H1 (cell line): ENCODE measurements around the gene OGFOD2. TPM values are rescaled to one million over a fixed set of nuclear protein-coding genes. Genes with fewer than 3 reads are reported as not detected.

Experiments
- CTCF ChIA-PET: fragments of 300-600 bp; sonication (Branson Sonifier 250); formaldehyde crosslinking; loops from one replicate; lab custom pipeline; 2021; ENCODE audit not compliant: partially characterized antibody; lab: Charles Lee
- POLR2A ChIA-PET: fragments of 300-600 bp; sonication (Branson Sonifier 250); formaldehyde crosslinking; loops from one replicate; lab custom pipeline; 2021; ENCODE audit warnings: inconsistent platforms; ENCODE audit not compliant: partially characterized antibody; lab: Charles Lee
- DNase-seq, 2 experiments: peaks; one replicate each; pipeline versions ENCODE4 v3.0.0 to v3.0.0-alpha.2; 2010 to 2022; ENCODE audit warnings: low spot score in 2 of 2, low read depth in 1 of 2, mixed read lengths in 1 of 2
- FAIRE-seq: peaks from 2 replicates; lab custom pipeline; 2011; peaks lifted over from hg19 to GRCh38; lab: Jason Lieb, UNC
- H2AFZ ChIP-seq: 2 replicates; pipeline ENCODE4 v1.8.1; 2012; ENCODE audit warnings: low read length, inconsistent platforms
- H2AK5ac ChIP-seq: 2 replicates; pipeline ENCODE4 v1.6.1; 2013; ENCODE audit warnings: low read depth, low read length
- H2BK120ac ChIP-seq: replicated peaks from 2 replicates; pipeline ENCODE3; 2013; ENCODE audit warnings: low read depth, low read length, inconsistent platforms
- H2BK12ac ChIP-seq: 2 replicates; pipeline ENCODE4 v1.6.1; 2013; ENCODE audit warnings: low read depth, low read length
- H2BK15ac ChIP-seq: 2 replicates; pipeline ENCODE4 v1.6.1; 2013; ENCODE audit warnings: low read length
- H2BK20ac ChIP-seq: 2 replicates; pipeline ENCODE4 v1.6.1; 2013; ENCODE audit warnings: low read length
- H2BK5ac ChIP-seq: 2 replicates; pipeline ENCODE4 v1.6.1; 2013; ENCODE audit warnings: low read depth, low read length
- H3K14ac ChIP-seq: 2 replicates; pipeline ENCODE4 v1.6.1; 2013; ENCODE audit warnings: inconsistent platforms; ENCODE audit not compliant: insufficient read length
- H3K18ac ChIP-seq: 2 replicates; pipeline ENCODE4 v1.6.1; 2013; ENCODE audit warnings: low read length; ENCODE audit errors: extremely low read depth
- H3K23ac ChIP-seq: 2 replicates; pipeline ENCODE4 v1.6.1; 2013; ENCODE audit warnings: inconsistent platforms; ENCODE audit not compliant: insufficient read length
- H3K23me2 ChIP-seq: 2 replicates; pipeline ENCODE4 v1.6.1; 2013; ENCODE audit warnings: low read depth, low read length
- H3K27ac ChIP-seq: 2 replicates; pipeline ENCODE4 v1.6.1; 2011; ENCODE audit warnings: low read depth, low read length, inconsistent platforms
- H3K27me3 ChIP-seq, 4 experiments: replicated peaks in 1 of 4; 1 replicate in 1 of 4; 2 replicates in 3 of 4; pipeline versions ENCODE4 v1.6.1 to v1.8.1; 2011 to 2013; ENCODE audit warnings: low read length in 3 of 4, mild to moderate bottlenecking in 3 of 4, inconsistent platforms in 2 of 4, mixed read lengths in 2 of 4, moderate library complexity in 1 of 4; ENCODE audit not compliant: control insufficient read depth in 3 of 4, insufficient read depth in 3 of 4; ENCODE audit errors: extremely low read depth in 1 of 4
- H3K36me3 ChIP-seq, 4 experiments: 2 replicates each; pipeline versions ENCODE4 v1.6.1 to v1.8.1; 2011 to 2013; ENCODE audit warnings: mild to moderate bottlenecking in 4 of 4, low read length in 3 of 4, moderate library complexity in 2 of 4, control low read depth in 1 of 4, inconsistent platforms in 1 of 4; ENCODE audit not compliant: insufficient read depth in 4 of 4, control insufficient read depth in 2 of 4
- H3K4ac ChIP-seq: replicated peaks from 2 replicates; pipeline ENCODE3; 2013; ENCODE audit warnings: low read length, low read depth, mixed read lengths, inconsistent platforms; ENCODE audit not compliant: insufficient read length
- H3K4me1 ChIP-seq, 4 experiments: replicated peaks in 1 of 4; 1 replicate in 1 of 4; 2 replicates in 3 of 4; pipeline versions ENCODE4 v1.6.1 to v1.8.1; 2011 to 2013; ENCODE audit warnings: low read length in 3 of 4, inconsistent platforms in 2 of 4, mixed read lengths in 1 of 4; ENCODE audit not compliant: insufficient read depth in 4 of 4, control insufficient read depth in 3 of 4
- H3K4me2 ChIP-seq, 2 experiments: 2 replicates each; pipeline versions ENCODE4 v1.6.1 to v1.8.1; 2011 to 2013; ENCODE audit warnings: low read depth in 2 of 2, low read length in 2 of 2, control low read depth in 1 of 2, inconsistent platforms in 1 of 2, mild to moderate bottlenecking in 1 of 2; ENCODE audit not compliant: insufficient read depth in 1 of 2
- H3K4me3 ChIP-seq, 4 experiments: fragments of 200-600, 300-600 bp in 1 of 4; sonication (generic), shearing (Covaris generic), sonication (Bioruptor Twin) in 1 of 4; 2 replicates each; pipeline versions ENCODE4 v1.5.1 to v1.8.1; 2011 to 2016; ENCODE audit warnings: low read length in 4 of 4, low read depth in 3 of 4, control low read depth in 2 of 4, inconsistent platforms in 2 of 4, mild to moderate bottlenecking in 2 of 4, mixed read lengths in 1 of 4, moderate library complexity in 1 of 4; ENCODE audit not compliant: insufficient read depth in 2 of 4; ENCODE audit errors: extremely low read depth in 1 of 4
- H3K56ac ChIP-seq: replicated peaks from 2 replicates; pipeline ENCODE3; 2013; ENCODE audit warnings: low read depth, mild to moderate bottlenecking, mixed read lengths, low read length, inconsistent platforms; ENCODE audit not compliant: insufficient read length
- H3K79me1 ChIP-seq: 2 replicates; pipeline ENCODE4 v1.6.1; 2013; ENCODE audit warnings: low read depth, low read length, control low read depth
- H3K79me2 ChIP-seq, 2 experiments: 2 replicates each; pipeline versions ENCODE4 v1.6.1 to v1.8.1; 2012 to 2013; ENCODE audit warnings: low read length in 2 of 2, mild to moderate bottlenecking in 2 of 2, inconsistent platforms in 1 of 2; ENCODE audit not compliant: insufficient read depth in 2 of 2, control insufficient read depth in 1 of 2
- H3K9ac ChIP-seq, 4 experiments: replicated peaks in 1 of 4; 1 replicate in 1 of 4; 2 replicates in 3 of 4; pipeline versions ENCODE4 v1.6.1 to v1.8.1; 2011 to 2013; ENCODE audit warnings: low read depth in 3 of 4, low read length in 3 of 4, control low read depth in 2 of 4, mild to moderate bottlenecking in 2 of 4, moderate library complexity in 2 of 4, inconsistent platforms in 1 of 4; ENCODE audit errors: extremely low read depth in 1 of 4
- H3K9me3 ChIP-seq, 2 experiments: 2 replicates each; pipeline versions ENCODE4 v1.6.1 to v1.8.1; 2012 to 2013; ENCODE audit warnings: mild to moderate bottlenecking in 2 of 2, moderate library complexity in 2 of 2, control low read depth in 1 of 2, inconsistent platforms in 1 of 2, low read depth in 1 of 2, low read length in 1 of 2, mixed read lengths in 1 of 2; ENCODE audit not compliant: insufficient read depth in 2 of 2
- H4K20me1 ChIP-seq, 2 experiments: replicated peaks in 1 of 2; 2 replicates each; pipeline versions ENCODE3 to v1.8.1; 2011 to 2013; ENCODE audit warnings: inconsistent platforms in 2 of 2, low read length in 2 of 2, mild to moderate bottlenecking in 1 of 2; ENCODE audit not compliant: insufficient read depth in 2 of 2, control insufficient read depth in 1 of 2
- H4K5ac ChIP-seq: 2 replicates; pipeline ENCODE4 v1.6.1; 2013; ENCODE audit warnings: low read length, low read depth, mixed read lengths, inconsistent platforms; ENCODE audit not compliant: insufficient read length
- H4K8ac ChIP-seq: 2 replicates; pipeline ENCODE4 v1.8.0; 2013; ENCODE audit warnings: mild to moderate bottlenecking, moderate library complexity, low read length, inconsistent platforms; ENCODE audit not compliant: insufficient read depth; ENCODE audit errors: extremely low read depth
- H4K91ac ChIP-seq: replicated peaks from 2 replicates; pipeline ENCODE3; 2013; ENCODE audit warnings: low read length, mixed read lengths, inconsistent platforms; ENCODE audit not compliant: insufficient read length
- BCL11A ChIP-seq, 2 experiments: IDR thresholded peaks; one replicate each; pipeline ENCODE4 v1.6.1; 2011; ENCODE audit warnings: low read depth in 2 of 2, low read length in 2 of 2, mild to moderate bottlenecking in 2 of 2
- CHD2 ChIP-seq: IDR thresholded peaks from 2 replicates; pipeline ENCODE4 v1.6.1; 2012; ENCODE audit warnings: low read length, improper control_type of control experiment
- CTCF ChIP-seq, 3 experiments: IDR thresholded peaks; 1 replicate in 2 of 3; 2 replicates in 1 of 3; pipeline versions ENCODE4 v1.5.1 to v1.6.1; 2011; ENCODE audit warnings: low read length in 3 of 3, mild to moderate bottlenecking in 3 of 3, inconsistent platforms in 2 of 3, low read depth in 1 of 3, moderate library complexity in 1 of 3; ENCODE audit not compliant: insufficient read depth in 1 of 3; ENCODE audit errors: control extremely low read depth in 1 of 3
- E2F6 ChIP-seq: IDR thresholded peaks from 2 replicates; pipeline ENCODE4 v1.6.1; 2012; ENCODE audit warnings: inconsistent platforms
- EP300 ChIP-seq, 2 experiments: IDR thresholded peaks; 1 replicate in 1 of 2; 2 replicates in 1 of 2; pipeline ENCODE4 v1.6.1; 2011 to 2012; ENCODE audit warnings: low read depth in 2 of 2, low read length in 2 of 2, mild to moderate bottlenecking in 2 of 2, borderline replicate concordance in 1 of 2, inconsistent platforms in 1 of 2, moderate library complexity in 1 of 2
- NANOG ChIP-seq: IDR thresholded peaks from 2 replicates; pipeline ENCODE4 v1.6.1; 2011; ENCODE audit warnings: low read length, low read depth, mild to moderate bottlenecking, inconsistent platforms; ENCODE audit not compliant: insufficient read depth, poor library complexity, severe bottlenecking
- NRF1 ChIP-seq: IDR thresholded peaks from 2 replicates; pipeline ENCODE4 v1.6.1; 2011; ENCODE audit warnings: mild to moderate bottlenecking, low read depth, low read length, improper control_type of control experiment
- PHF8 ChIP-seq: fragments of 200-600 bp; sonication (generic); conservative IDR thresholded peaks from 2 replicates; pipeline ENCODE4 v1.7.1; 2012; ENCODE audit warnings: low read depth, mild to moderate bottlenecking, inconsistent platforms, low read length, moderate library complexity
- RAD21 ChIP-seq, 2 experiments: IDR thresholded peaks in 1 of 2; conservative IDR thresholded peaks in 1 of 2; 2 replicates each; pipeline ENCODE4 v1.6.1; 2011; ENCODE audit warnings: low read depth in 2 of 2, low read length in 2 of 2, improper control_type of control experiment in 1 of 2, inconsistent platforms in 1 of 2, mild to moderate bottlenecking in 1 of 2, moderate library complexity in 1 of 2
- SAP30 ChIP-seq: fragments of 300-600 bp; sonication (generic); IDR thresholded peaks from 2 replicates; pipeline ENCODE4 v1.7.1; 2012; ENCODE audit warnings: low read length, moderate library complexity, mild to moderate bottlenecking, inconsistent platforms; ENCODE audit not compliant: insufficient read depth, insufficient replicate concordance
- WGBS, 2 experiments: shearing (Covaris generic) in 1 of 2; methylation state at CpG; one replicate each; pipeline versions ENCODE4 v1.1.6 to v1.1.7; 2013 to 2015; ENCODE audit warnings: low lambda C conversion rate in 2 of 2, mixed read lengths in 2 of 2, inconsistent platforms in 1 of 2, low coverage in 1 of 2, missing lambda C conversion rate in 1 of 2; ENCODE audit not compliant: insufficient replicate concordance in 2 of 2, insufficient coverage in 1 of 2, insufficient read length in 1 of 2; ENCODE audit errors: extremely low coverage in 1 of 2, missing lambda C conversion rate in 1 of 2; 5-methylcytosine and 5-hydroxymethylcytosine counted together
- polyA plus RNA-seq, 7 experiments: library from polyadenylated mRNA; depleted of rRNA in 3 of 7; stranded (reverse) in 5 of 7; unstranded in 2 of 7; fragments of >200 nt in 5 of 7; fragments of 200-250 nt in 2 of 7; gene quantifications; 1 replicate in 5 of 7; 2 replicates in 1 of 7; 4 replicates in 1 of 7; pipeline versions ENCODE4 v1.2.1 to v1.2.3, GENCODE V29; 2011 to 2013; ENCODE audit warnings: missing spikeins in 2 of 7, mixed read lengths in 2 of 7
- total RNA-seq: library from RNA; stranded (reverse); fragmentation: NEBNext Ultra II Directional; extraction: Animal tissue kit (Norgen Biotek cat#: 25700); gene quantifications from 2 replicates; pipeline ENCODE4 v1.2.1, GENCODE V29; 2021

OGFOD2 gene
- total and polyA plus RNA-seq, 2 of the 8 experiments (the other 6 are each of a cell fraction or from before 2014, with no cell fraction given) = 17.3 to 20.3 TPM

- H3K14ac ChIP-seq = no peak overlapping the region
- H3K79me1 ChIP-seq = no peaks in the 10 kb centered on the region
- ChIA-PET CTCF (interaction anchor here (0.7 to 1.6 kb wide), 3 partner anchors 11 to 70 kb away, joined by 3 to 6 read pairs (median 3); no protein-coding TSS in a partner anchor), POLR2A (no interaction called here)
- no peak overlapping the region for H3K23ac ChIP-seq
- H3K4me3 ChIP-seq = no peak overlapping the region
- no peak overlapping the region for H3K9ac ChIP-seq
- no peak overlapping the region for H2BK120ac ChIP-seq
- H2BK20ac ChIP-seq = no peak overlapping the region
- no peak overlapping the region for H4K8ac ChIP-seq
- H3K9me3 ChIP-seq = no peaks in the 10 kb centered on the region
- 94% methylated on average over 6 of the region's 8 CpGs; no CpG with 5 or more reads in 1 of the 2 experiments for WGBS, 2 experiments
- H3K4me1 ChIP-seq = no peaks in the 10 kb centered on the region
- no peak overlapping the region for H2BK5ac ChIP-seq
- no peak overlapping the region for H3K56ac ChIP-seq
- H2BK12ac ChIP-seq = no peak overlapping the region
- H3K27ac ChIP-seq = no peak overlapping the region
- H3K79me2 ChIP-seq = no peaks in the 10 kb centered on the region
- peaks cover 0 to 1% of the 10 kb centered on the region in 2 experiments for H4K20me1 ChIP-seq
- H4K91ac ChIP-seq = no peak overlapping the region
- no peak overlapping the region for H2BK15ac ChIP-seq
- no peak overlapping the region for H2AFZ ChIP-seq
- H3K23me2 ChIP-seq = no peaks in the 10 kb centered on the region
- FAIRE-seq = no peak
- H3K4ac ChIP-seq = no peak overlapping the region
- no peak overlapping the region for H4K5ac ChIP-seq
- no peak overlapping the region for H2AK5ac ChIP-seq
- H3K36me3 ChIP-seq = no peaks in the 10 kb centered on the region
- DNase-seq = no peak
- H3K27me3 ChIP-seq = no peaks in the 10 kb centered on the region
- H3K18ac ChIP-seq = no peak overlapping the region
- H3K4me2 ChIP-seq = no peak overlapping the region
- TF ChIP-seq E2F6 (no peak), NANOG (no peak), NRF1 (no peak), BCL11A (IDR thresholded peaks at IDR 0.05; ENCODE audit: low read depth in 2 of 2, low read length in 2 of 2) (no peak), CTCF (IDR thresholded peaks at IDR 0.05; ENCODE audit: control extremely low read depth in 1 of 3, insufficient read depth in 1 of 3, low read depth in 1 of 3, low read length in 3 of 3) (no peak), RAD21 (IDR thresholded peaks at IDR 0.05 in 1 of 2, conservative IDR thresholded peaks at IDR 0.05 in 1 of 2; ENCODE audit: low read depth in 2 of 2, low read length in 2 of 2) (no peak), PHF8 (no peak), EP300 (IDR thresholded peaks at IDR 0.05; ENCODE audit: borderline replicate concordance in 1 of 2, low read depth in 2 of 2, low read length in 2 of 2) (no peak), CHD2 (no peak), SAP30 (no peak)
Observed at GRCh38 chr12:122935318-122935717, 39.7 kb upstream of the OGFOD2 start.
